Measurements from ENCODE around the gene PKMYT1. TPM values are rescaled to one million over a fixed set of nuclear protein-coding genes. Genes with fewer than 3 reads are reported as not detected.

PKMYT1 gene
- total RNA-seq, 2 experiments from 2014 or later: 0.47 to 0.60 TPM

DNA sequence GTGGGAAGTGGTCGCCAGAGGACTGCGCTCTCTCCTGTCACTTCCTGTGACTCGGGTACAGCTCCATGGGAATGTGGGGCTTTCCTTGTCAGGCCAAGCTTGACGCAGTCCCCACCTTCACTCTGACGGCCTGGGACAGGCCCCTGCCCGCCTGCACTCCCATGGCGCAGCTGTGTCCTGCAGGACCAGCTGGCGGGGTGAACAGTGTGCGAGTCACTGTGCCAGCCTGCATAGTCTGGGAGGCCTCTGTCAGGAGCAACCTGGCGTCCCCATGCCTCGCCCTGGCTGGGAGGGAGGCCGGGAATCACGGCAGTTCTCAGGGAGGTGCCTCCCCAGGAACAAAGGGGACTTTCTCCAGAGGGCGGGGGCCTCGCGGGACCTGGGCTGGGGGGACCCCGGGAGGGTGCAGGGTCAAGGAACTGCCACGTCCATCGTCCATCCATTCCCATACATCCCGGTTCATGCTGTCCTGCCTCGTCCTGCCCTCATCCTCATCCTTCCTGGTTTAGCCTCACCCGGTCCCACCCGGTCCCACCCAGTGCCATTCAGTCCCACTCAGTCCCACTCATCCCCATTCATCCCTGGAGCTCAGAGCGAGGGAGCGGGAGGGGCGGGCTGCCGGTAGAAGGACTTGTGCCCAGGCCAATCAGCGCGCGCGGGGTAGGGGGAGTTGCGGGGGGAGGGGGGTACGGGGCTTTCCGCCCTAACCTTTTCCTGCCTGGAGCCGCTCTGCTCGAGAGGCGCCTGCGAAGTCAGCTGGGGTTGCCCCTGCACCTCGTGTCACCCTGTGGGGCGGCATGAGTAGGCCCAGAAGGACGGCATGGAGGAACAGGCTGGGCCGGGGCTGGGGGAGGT is 55.1 kb downstream of the PKMYT1 start:
- DNase-seq (no peak), ATAC-seq (ENCODE audit: poor library complexity) (no peak)
- Histone ChIP-seq H3K27ac (ENCODE audit: low read depth in 1 of 2, low read length in 2 of 2) (no peak overlapping the region), H3K27me3 (ENCODE audit: control insufficient read depth in 1 of 2, insufficient read depth in 2 of 2, low read length in 2 of 2) (no peaks in the 10 kb centered on the region), H3K9me3 (ENCODE audit: control insufficient read depth in 1 of 2, insufficient read depth in 1 of 2, low read length in 2 of 2) (no peaks in the 10 kb centered on the region), H3K4me1 (ENCODE audit: insufficient read depth, low read length) (peaks cover 12% of the 10 kb centered on the region), H3K36me3 (ENCODE audit: insufficient read depth, low read length) (peaks cover 14% of the 10 kb centered on the region), H3K4me3 (ENCODE audit: low read length) (no peak overlapping the region)
- ChIA-PET CTCF (interaction anchor here (1.3 to 1.4 kb wide), 2 partner anchors 50 to 86 kb away, joined by 3 read pairs; no protein-coding TSS in a partner anchor), POLR2A (no interaction called here)
- Mint-ChIP-seq H3K27ac (no peak overlapping the region), H3K36me3 (ENCODE audit: low read depth) (peaks cover 28% of the 10 kb centered on the region), H3K4me1 (ENCODE audit: low read depth) (peaks cover 13% of the 10 kb centered on the region), H3K27me3 (no peaks in the 10 kb centered on the region), H3K9me3 (no peaks in the 10 kb centered on the region), H3K4me3 (no peak overlapping the region)
- TF ChIP-seq, protein P1, sequence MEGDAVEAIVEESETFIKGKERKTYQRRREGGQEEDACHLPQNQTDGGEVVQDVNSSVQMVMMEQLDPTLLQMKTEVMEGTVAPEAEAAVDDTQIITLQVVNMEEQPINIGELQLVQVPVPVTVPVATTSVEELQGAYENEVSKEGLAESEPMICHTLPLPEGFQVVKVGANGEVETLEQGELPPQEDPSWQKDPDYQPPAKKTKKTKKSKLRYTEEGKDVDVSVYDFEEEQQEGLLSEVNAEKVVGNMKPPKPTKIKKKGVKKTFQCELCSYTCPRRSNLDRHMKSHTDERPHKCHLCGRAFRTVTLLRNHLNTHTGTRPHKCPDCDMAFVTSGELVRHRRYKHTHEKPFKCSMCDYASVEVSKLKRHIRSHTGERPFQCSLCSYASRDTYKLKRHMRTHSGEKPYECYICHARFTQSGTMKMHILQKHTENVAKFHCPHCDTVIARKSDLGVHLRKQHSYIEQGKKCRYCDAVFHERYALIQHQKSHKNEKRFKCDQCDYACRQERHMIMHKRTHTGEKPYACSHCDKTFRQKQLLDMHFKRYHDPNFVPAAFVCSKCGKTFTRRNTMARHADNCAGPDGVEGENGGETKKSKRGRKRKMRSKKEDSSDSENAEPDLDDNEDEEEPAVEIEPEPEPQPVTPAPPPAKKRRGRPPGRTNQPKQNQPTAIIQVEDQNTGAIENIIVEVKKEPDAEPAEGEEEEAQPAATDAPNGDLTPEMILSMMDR (IDR thresholded peaks at IDR 0.05): no peak
- intact Hi-C loops (cut with DNase I, micrococcal nuclease): no loop called here

DNA sequence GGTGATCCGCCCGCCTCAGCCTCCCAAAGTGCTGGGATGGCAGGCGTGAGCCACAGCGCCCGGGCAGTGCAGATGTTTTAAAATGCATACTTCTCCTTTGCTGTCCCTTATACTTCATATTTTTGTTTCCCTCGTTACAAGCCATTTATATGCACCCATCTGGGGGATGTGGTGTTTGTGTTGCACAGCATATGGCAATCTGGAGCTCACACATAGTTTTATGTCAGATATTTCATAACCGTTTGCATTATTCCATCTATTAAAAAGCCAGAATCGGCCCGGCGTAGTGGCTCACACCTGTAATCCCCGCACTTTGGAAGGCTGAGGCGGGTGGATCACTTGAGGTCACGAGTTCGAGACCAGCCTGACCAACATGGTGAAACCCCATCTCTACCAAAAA is 56.8 kb downstream of the PKMYT1 start:
- CTCF ChIA-PET: interaction anchor here (1.3 kb wide), 2 partner anchors 49 to 85 kb away, joined by 3 read pairs; no protein-coding TSS in a partner anchor
- ATAC-seq (ENCODE audit: poor library complexity) (no peak), DNase-seq (no peak)
- TF ChIP-seq, protein P1 (IDR thresholded peaks at IDR 0.05): no peak
- intact Hi-C loops (cut with DNase I, micrococcal nuclease): no loop called here
- Mint-ChIP-seq H3K27me3 (no peaks in the 10 kb centered on the region), H3K9me3 (no peaks in the 10 kb centered on the region), H3K27ac (no peak overlapping the region), H3K4me3 (no peak overlapping the region), H3K4me1 (ENCODE audit: low read depth) (peaks cover 19% of the 10 kb centered on the region), H3K36me3 (ENCODE audit: low read depth) (peaks cover 34% of the 10 kb centered on the region)
- Histone ChIP-seq H3K27ac (ENCODE audit: low read depth in 1 of 2, low read length in 2 of 2) (no peak overlapping the region), H3K9me3 (ENCODE audit: control insufficient read depth in 1 of 2, insufficient read depth in 1 of 2, low read length in 2 of 2) (no peaks in the 10 kb centered on the region), H3K36me3 (ENCODE audit: insufficient read depth, low read length) (peaks cover 12% of the 10 kb centered on the region), H3K27me3 (ENCODE audit: control insufficient read depth in 1 of 2, insufficient read depth in 2 of 2, low read length in 2 of 2) (no peaks in the 10 kb centered on the region), H3K4me1 (ENCODE audit: insufficient read depth, low read length) (peaks cover 15% of the 10 kb centered on the region), H3K4me3 (ENCODE audit: low read length) (no peak overlapping the region)
- POLR2A ChIA-PET: no interaction called here

Other genes with a start within 250 kb of the PKMYT1 start
- gene SRRM2, start 227.8 kb downstream of the PKMYT1 start, total RNA-seq: 1,000 to 10,000 TPM; 1,187 to 1,199 TPM
- 100 to 1,000 TPM; 102 to 103 TPM for gene ELOB, start 203.2 kb downstream of the PKMYT1 start, total RNA-seq
- gene PRSS33, start 192.9 kb downstream of the PKMYT1 start, total RNA-seq: not detected
- gene PRSS41, start 182.0 kb downstream of the PKMYT1 start, total RNA-seq: not detected
- gene PRSS21, start 163.2 kb downstream of the PKMYT1 start, total RNA-seq: not detected
- gene ZG16B, start 150.1 kb downstream of the PKMYT1 start, total RNA-seq: not detected
- gene PRSS22, start 122.3 kb downstream of the PKMYT1 start, total RNA-seq: 1 to 10 TPM in 1 of 2 experiments, under 1 TPM in 1; 0.93 to 1.1 TPM
- gene FLYWCH2, start 97.2 kb downstream of the PKMYT1 start, total RNA-seq: 1 to 10 TPM; 7.8 to 8.1 TPM
- 10 to 100 TPM; 84.8 to 97.0 TPM for gene FLYWCH1, start 68.5 kb downstream of the PKMYT1 start, total RNA-seq
- gene KREMEN2, start 16.2 kb downstream of the PKMYT1 start, total RNA-seq: not detected
- under 1 TPM; 0.39 to 0.44 TPM for gene PAQR4, start 11.1 kb downstream of the PKMYT1 start, total RNA-seq
- gene CLDN9, start 32.5 kb upstream of the PKMYT1 start, total RNA-seq: not detected
- gene CLDN6, start 37.7 kb upstream of the PKMYT1 start, total RNA-seq: not detected
- 1 to 10 TPM; 1.8 to 1.9 TPM for gene TNFRSF12A, start 39.9 kb upstream of the PKMYT1 start, total RNA-seq
- 10 to 100 TPM in 1 of 2 experiments, 1 to 10 TPM in 1; 8.9 to 11.0 TPM for gene HCFC1R1, start 43.5 kb upstream of the PKMYT1 start, total RNA-seq
- 10 to 100 TPM; 12.0 to 12.9 TPM for gene THOC6, start 43.6 kb upstream of the PKMYT1 start, total RNA-seq
- not detected for gene BICDL2, start 56.5 kb upstream of the PKMYT1 start, total RNA-seq
- under 1 TPM; 0.42 to 0.80 TPM for gene MMP25, start 66.1 kb upstream of the PKMYT1 start, total RNA-seq
- gene IL32, start 85.2 kb upstream of the PKMYT1 start, total RNA-seq: 100 to 1,000 TPM; 378 to 383 TPM
- gene ZSCAN10, start 118.8 kb upstream of the PKMYT1 start, total RNA-seq: under 1 TPM; 0.36 to 0.56 TPM
- not detected for gene ZNF205, start 132.1 kb upstream of the PKMYT1 start, total RNA-seq
- gene ZNF213, start 154.6 kb upstream of the PKMYT1 start, total RNA-seq: 1 to 10 TPM; 1.6 to 2.2 TPM
- not detected for gene OR1F1, start 207.8 kb upstream of the PKMYT1 start, total RNA-seq